22Rv1 (cell line): ENCODE data around the gene MYL5.

Experiments
- CTCF ChIP-seq: fragments of 450-650 bp; IDR thresholded peaks from 2 replicates; pipeline ENCODE4 v1.5.1; 2017; ENCODE audit warnings: mild to moderate bottlenecking
- ZFX ChIP-seq: fragments of 450-650 bp; IDR thresholded peaks from 2 replicates; pipeline ENCODE4 v1.6.1; 2017; ENCODE audit warnings: antibody characterized with exemption, borderline replicate concordance

GRCh38 chr4:689723-690122 lies 15.4 kb downstream of the MYL5 start:
- TF ChIP-seq CTCF, result no peak
- TF ChIP-seq ZFX, result no peak
